ENCODE results near the gene FAM25A. TPM values are rescaled to one million over a fixed set of nuclear protein-coding genes. Genes with fewer than 3 reads are reported as not detected.
"Not testable (repeated sequence)": the region's sequence is repeated elsewhere in the genome, so short reads cannot be mapped to it uniquely, and the experiment has no call there.

FAM25A gene
- total RNA-seq, 2 donors from 2014 or later: not detected

GRCh38 chr10:87030419-87030818 lies 10.3 kb downstream of the FAM25A start:
- H3K27ac ChIP-seq (ENCODE audit: low read depth, low read length); H3K4me1 ChIP-seq (ENCODE audit: control insufficient read depth, insufficient read depth, low read length); H3K27me3 Mint-ChIP-seq (ENCODE audit: insufficient read depth); H3K9ac ChIP-seq (ENCODE audit: extremely low read depth, low read length, poor library complexity, severe bottlenecking); H3K4me1 Mint-ChIP-seq; H3K27ac Mint-ChIP-seq; H3K36me3 Mint-ChIP-seq (ENCODE audit: low read depth); DNase-seq; H3K36me3 ChIP-seq (ENCODE audit: control insufficient read depth, insufficient read depth, low read length); H3K4me3 ChIP-seq (ENCODE audit: low read length); H3K4me3 Mint-ChIP-seq; H3K27me3 ChIP-seq (ENCODE audit: control insufficient read depth, insufficient read depth, low read length, poor library complexity, severe bottlenecking): not testable (repeated sequence)
- peaks cover 44% of the 10 kb centered on the region for H3K9me3 Mint-ChIP-seq
- 93% methylated on average over 1 of the region's 1 CpG; no CpG with 5 or more reads in 1 of the 2 experiments for WGBS, 2 experiments (ENCODE audit: insufficient coverage in 1 of 2, insufficient read length in 1 of 2)
- H3K9me3 ChIP-seq (ENCODE audit: control insufficient read depth, low read length): peaks cover 37% of the 10 kb centered on the region

- Histone ChIP-seq H3K9ac (ENCODE audit: extremely low read depth, low read length, poor library complexity, severe bottlenecking) (no peak overlapping the region), H3K27ac (ENCODE audit: low read depth, low read length) (no peak overlapping the region), H3K4me3 (ENCODE audit: low read length) (peak overlapping the region; percentile 45), H3K36me3 (ENCODE audit: control insufficient read depth, insufficient read depth, low read length) (no peaks in the 10 kb centered on the region), H3K4me1 (ENCODE audit: control insufficient read depth, insufficient read depth, low read length) (no peaks in the 10 kb centered on the region), H3K9me3 (ENCODE audit: control insufficient read depth, low read length) (peaks cover 42% of the 10 kb centered on the region), H3K27me3 (ENCODE audit: control insufficient read depth, insufficient read depth, low read length, poor library complexity, severe bottlenecking) (no peaks in the 10 kb centered on the region)
- H3K36me3 Mint-ChIP-seq (ENCODE audit: low read depth): peaks cover 4% of the 10 kb centered on the region
- TF ChIP-seq CTCF (conservative IDR thresholded peaks at IDR 0.05): no peak
- H3K9me3 Mint-ChIP-seq: peaks cover 44% of the 10 kb centered on the region
- peaks cover 3% of the 10 kb centered on the region for H3K4me1 Mint-ChIP-seq
- H3K4me3 Mint-ChIP-seq: no peak overlapping the region
- no peak overlapping the region for H3K27ac Mint-ChIP-seq
- no peak for DNase-seq
- WGBS, 2 experiments (ENCODE audit: insufficient coverage in 1 of 2, insufficient read length in 1 of 2): 91 to 99% methylated on average over 11 to 28 of the region's 28 CpGs
- H3K27me3 Mint-ChIP-seq (ENCODE audit: insufficient read depth): no peaks in the 10 kb centered on the region
Observed at GRCh38 chr10:87030912-87031635, 11.0 kb downstream of the FAM25A start.

GRCh38 chr10:87036623-87037022 lies 16.5 kb downstream of the FAM25A start:
- DNase-seq: no peak
- Histone ChIP-seq H3K36me3 (ENCODE audit: control insufficient read depth, insufficient read depth, low read length) (no peaks in the 10 kb centered on the region), H3K27me3 (ENCODE audit: control insufficient read depth, insufficient read depth, low read length, poor library complexity, severe bottlenecking) (no peaks in the 10 kb centered on the region), H3K9me3 (ENCODE audit: control insufficient read depth, low read length) (peaks cover 35% of the 10 kb centered on the region), H3K9ac (ENCODE audit: extremely low read depth, low read length, poor library complexity, severe bottlenecking) (no peak overlapping the region), H3K4me1 (ENCODE audit: control insufficient read depth, insufficient read depth, low read length) (no peaks in the 10 kb centered on the region), H3K4me3 (ENCODE audit: low read length) (no peak overlapping the region), H3K27ac (ENCODE audit: low read depth, low read length) (no peak overlapping the region)
- H3K4me1 Mint-ChIP-seq: no peaks in the 10 kb centered on the region
- H3K9me3 Mint-ChIP-seq: peaks cover 38% of the 10 kb centered on the region
- H3K27ac Mint-ChIP-seq: no peak overlapping the region
- TF ChIP-seq CTCF (conservative IDR thresholded peaks at IDR 0.05): no peak
- H3K36me3 Mint-ChIP-seq (ENCODE audit: low read depth): peaks cover under 1% of the 10 kb centered on the region
- no peaks in the 10 kb centered on the region for H3K27me3 Mint-ChIP-seq (ENCODE audit: insufficient read depth)
- 93% methylated on average over 1 of the region's 1 CpG; no CpG with 5 or more reads in 1 of the 2 experiments for WGBS, 2 experiments (ENCODE audit: insufficient coverage in 1 of 2, insufficient read length in 1 of 2)
- H3K4me3 Mint-ChIP-seq: no peak overlapping the region

Measured in endodermal cell (in vitro differentiated cells).